Lower leg skin (tissue), 3 donors: ENCODE measurements around the gene LCN2.

ENCODE experiments used
- CTCF ChIP-seq, 3 donors: fragments of 450-650 bp; IDR thresholded peaks; one replicate each; pipeline ENCODE4 v1.5.1; 2016; ENCODE audit warnings: antibody characterized with exemption in 3 of 3, mild to moderate bottlenecking in 3 of 3, moderate library complexity in 2 of 3
- POLR2A ChIP-seq, 2 donors: fragments of 450-650 bp; IDR thresholded peaks; one replicate each; pipeline ENCODE4 v1.6.1; 2016 to 2017; ENCODE audit warnings: antibody characterized with exemption in 2 of 2, mild to moderate bottlenecking in 1 of 2, moderate library complexity in 1 of 2

DNA sequence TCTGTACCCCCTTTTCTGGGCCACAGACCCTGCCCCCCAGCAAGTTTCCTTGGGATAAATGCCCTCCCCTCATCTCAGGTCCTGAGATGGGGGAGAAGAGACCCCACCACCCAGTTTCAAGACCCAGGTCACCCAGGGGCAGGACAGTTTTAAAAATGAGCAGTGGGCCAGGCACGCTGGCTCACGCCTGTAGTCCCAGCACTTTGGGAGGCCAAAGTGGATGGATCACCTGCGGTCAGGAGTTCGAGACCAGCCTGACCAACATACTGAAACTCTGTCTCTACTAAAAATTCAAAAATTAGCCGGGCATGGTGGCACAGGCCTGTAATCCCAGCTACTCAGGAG lies 27.8 kb upstream of the LCN2 start:
- no peak for TF ChIP-seq POLR2A (IDR thresholded peaks at IDR 0.05)
- no peak for TF ChIP-seq CTCF (IDR thresholded peaks at IDR 0.05)
